Testis (tissue), 2 donors: ENCODE measurements around the gene NDST4.

Experiments used
- CTCF ChIP-seq, 3 experiments: fragments of 450-650 bp in 2 of 3; fragments of 200-600 bp in 1 of 3; sonication (generic) in 1 of 3; IDR thresholded peaks; one replicate each; pipeline ENCODE4 v1.5.1; 2016 to 2019; ENCODE audit warnings: antibody characterized with exemption in 3 of 3, mild to moderate bottlenecking in 2 of 3, moderate library complexity in 1 of 3
- POLR2A ChIP-seq: fragments of 450-650 bp; IDR thresholded peaks from one replicate; pipeline ENCODE4 v1.6.1; 2017; ENCODE audit warnings: antibody characterized with exemption, mild to moderate bottlenecking, moderate library complexity

- no peak for TF ChIP-seq CTCF (IDR thresholded peaks at IDR 0.05)
- TF ChIP-seq POLR2A = no peak
Measured at GRCh38 chr4:114922592-114922933, 190.9 kb downstream of the NDST4 start.
